ENCODE data around the gene CXCL1. TPM values are rescaled to one million over a fixed set of nuclear protein-coding genes. Genes with fewer than 3 reads are reported as not detected.
"Not testable (repeated sequence)": the region's sequence is repeated elsewhere in the genome, so short reads cannot be mapped to it uniquely, and the experiment has no call there.

Gene CXCL1
- total and polyA plus RNA-seq, 7 donors: 0.26 to 4.2 (median 1.6) TPM

DNA sequence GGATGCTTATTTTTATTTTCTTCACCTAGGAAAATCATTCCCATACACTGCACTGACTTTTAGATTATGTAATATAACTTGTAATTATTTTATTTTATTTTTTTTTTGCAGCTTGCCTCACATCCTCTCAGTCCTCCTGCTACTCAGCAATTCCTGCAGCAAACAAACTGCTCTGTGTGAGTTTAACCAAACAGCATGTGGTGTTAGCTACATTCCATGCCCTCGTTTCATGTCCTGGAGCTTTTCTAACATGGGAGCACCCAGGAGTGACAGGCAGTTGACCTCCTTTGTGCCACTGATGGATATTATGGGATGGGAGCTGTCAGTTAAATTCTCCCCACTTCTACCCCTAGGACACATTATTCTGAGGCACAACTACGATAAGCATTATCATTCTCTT lies 24.8 kb downstream of the CXCL1 start:
- Histone ChIP-seq H3K4me1 (no peaks in the 10 kb centered on the region), H3K27ac (no peak overlapping the region), H3K36me3 (ENCODE audit: insufficient read depth in 1 of 2, low read depth in 1 of 2) (no peaks in the 10 kb centered on the region), H3K9me3 (no peaks in the 10 kb centered on the region), H3K4me3 (no peak overlapping the region), H3K27me3 (ENCODE audit: insufficient read depth in 3 of 3, low read length in 2 of 3) (no peaks in the 10 kb centered on the region)
- no peak for ATAC-seq
- WGBS, 3 donors: 45 to 52% (median 46%) methylated on average over 2 of the region's 2 CpGs
- intact Hi-C loops (cut with DNase I): no loop called here
- no peak for DNase-seq
- TF ChIP-seq, protein P1, sequence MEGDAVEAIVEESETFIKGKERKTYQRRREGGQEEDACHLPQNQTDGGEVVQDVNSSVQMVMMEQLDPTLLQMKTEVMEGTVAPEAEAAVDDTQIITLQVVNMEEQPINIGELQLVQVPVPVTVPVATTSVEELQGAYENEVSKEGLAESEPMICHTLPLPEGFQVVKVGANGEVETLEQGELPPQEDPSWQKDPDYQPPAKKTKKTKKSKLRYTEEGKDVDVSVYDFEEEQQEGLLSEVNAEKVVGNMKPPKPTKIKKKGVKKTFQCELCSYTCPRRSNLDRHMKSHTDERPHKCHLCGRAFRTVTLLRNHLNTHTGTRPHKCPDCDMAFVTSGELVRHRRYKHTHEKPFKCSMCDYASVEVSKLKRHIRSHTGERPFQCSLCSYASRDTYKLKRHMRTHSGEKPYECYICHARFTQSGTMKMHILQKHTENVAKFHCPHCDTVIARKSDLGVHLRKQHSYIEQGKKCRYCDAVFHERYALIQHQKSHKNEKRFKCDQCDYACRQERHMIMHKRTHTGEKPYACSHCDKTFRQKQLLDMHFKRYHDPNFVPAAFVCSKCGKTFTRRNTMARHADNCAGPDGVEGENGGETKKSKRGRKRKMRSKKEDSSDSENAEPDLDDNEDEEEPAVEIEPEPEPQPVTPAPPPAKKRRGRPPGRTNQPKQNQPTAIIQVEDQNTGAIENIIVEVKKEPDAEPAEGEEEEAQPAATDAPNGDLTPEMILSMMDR (IDR thresholded peaks at IDR 0.05): no peak

DNA sequence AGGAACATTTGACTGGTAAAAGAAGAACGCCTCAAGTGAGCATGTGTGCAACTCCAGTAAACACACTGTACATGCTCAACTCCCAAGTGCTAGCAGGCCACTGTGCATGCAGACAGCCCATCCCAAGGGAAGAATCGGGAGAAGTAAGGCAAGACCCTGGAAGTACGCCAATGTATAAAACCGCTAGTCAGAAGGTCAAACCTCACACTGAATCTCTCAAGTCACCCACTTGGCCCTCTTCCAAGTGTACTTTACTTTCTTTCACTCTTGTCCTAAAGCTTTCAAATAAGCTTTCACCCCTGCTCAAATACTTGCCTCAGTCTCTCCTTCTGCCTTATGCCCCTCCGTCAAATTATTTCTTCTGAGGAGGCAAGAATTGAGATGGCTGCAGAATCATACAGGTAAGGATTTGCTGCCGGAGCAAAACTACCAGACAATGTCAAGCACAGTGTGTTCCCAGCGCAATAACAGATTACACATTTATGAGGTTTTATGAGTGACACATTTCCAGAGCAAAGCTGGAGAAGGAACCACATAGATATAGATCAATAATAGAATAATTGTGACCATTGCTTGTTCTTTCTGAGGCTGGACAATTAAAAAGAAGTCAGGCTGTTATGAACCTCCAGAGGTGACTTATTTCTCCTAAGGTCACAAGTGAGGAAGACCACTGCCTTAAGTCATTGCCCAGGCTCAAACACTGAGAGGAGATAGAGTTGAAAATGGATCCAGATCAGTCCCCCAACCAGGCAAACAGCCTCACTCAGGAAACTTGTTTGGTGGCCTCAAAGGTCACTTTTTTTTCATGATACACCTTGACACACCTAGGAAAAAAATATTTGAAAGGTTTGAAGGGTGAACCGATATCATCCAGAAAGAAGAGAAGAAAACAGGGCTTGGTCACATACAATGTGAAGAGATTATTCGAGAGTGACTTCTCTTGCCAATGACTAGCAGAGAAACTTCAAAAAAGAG lies 26.3 kb downstream of the CXCL1 start:
- H3K27ac ChIP-seq: no peak overlapping the region
- no peaks in the 10 kb centered on the region for H3K4me1 ChIP-seq
- H3K4me3 ChIP-seq: no peak overlapping the region
- TF ChIP-seq, protein P1 (IDR thresholded peaks at IDR 0.05): no peak
- H3K9me3 ChIP-seq: no peaks in the 10 kb centered on the region
- 75 to 80% (median 77%) methylated on average over 9 of the region's 9 CpGs for WGBS, 3 donors
- ATAC-seq: no peak
- no peaks in the 10 kb centered on the region for H3K27me3 ChIP-seq (ENCODE audit: insufficient read depth in 3 of 3, low read length in 2 of 3)
- no peak for DNase-seq
- intact Hi-C loops (cut with DNase I): no loop called here
- no peaks in the 10 kb centered on the region for H3K36me3 ChIP-seq (ENCODE audit: insufficient read depth in 1 of 2, low read depth in 1 of 2)

DNA sequence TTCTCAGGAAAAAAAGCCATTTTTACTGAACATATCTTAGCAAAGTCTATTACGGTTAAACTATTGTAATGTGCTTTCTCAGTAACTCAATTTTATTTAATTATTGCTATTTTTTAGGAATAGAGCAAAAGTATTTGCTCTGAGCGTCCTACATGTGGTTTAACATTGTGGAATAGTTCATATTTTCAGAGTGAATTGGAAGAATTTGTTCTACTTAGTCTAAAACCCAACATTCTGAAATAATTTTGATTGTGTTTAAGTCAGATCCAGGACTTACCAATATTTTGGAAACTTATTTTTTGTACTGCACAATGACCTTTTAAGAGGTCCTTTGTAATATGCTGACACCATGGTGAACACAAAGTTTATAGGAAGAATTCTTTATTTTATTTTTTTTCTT lies 27.2 kb downstream of the CXCL1 start:
- TF ChIP-seq, protein P1 (IDR thresholded peaks at IDR 0.05): no peak
- no peaks in the 10 kb centered on the region for H3K36me3 ChIP-seq (ENCODE audit: insufficient read depth in 1 of 2, low read depth in 1 of 2)
- no peaks in the 10 kb centered on the region for H3K27me3 ChIP-seq (ENCODE audit: insufficient read depth in 3 of 3, low read length in 2 of 3)
- ATAC-seq: no peak
- intact Hi-C loops (cut with DNase I): no loop called here
- no peak overlapping the region for H3K4me3 ChIP-seq
- 92 to 94% (median 93%) methylated on average over 2 of the region's 2 CpGs for WGBS, 3 donors
- no peaks in the 10 kb centered on the region for H3K4me1 ChIP-seq
- no peaks in the 10 kb centered on the region for H3K9me3 ChIP-seq
- no peak for DNase-seq
- no peak overlapping the region for H3K27ac ChIP-seq

DNA sequence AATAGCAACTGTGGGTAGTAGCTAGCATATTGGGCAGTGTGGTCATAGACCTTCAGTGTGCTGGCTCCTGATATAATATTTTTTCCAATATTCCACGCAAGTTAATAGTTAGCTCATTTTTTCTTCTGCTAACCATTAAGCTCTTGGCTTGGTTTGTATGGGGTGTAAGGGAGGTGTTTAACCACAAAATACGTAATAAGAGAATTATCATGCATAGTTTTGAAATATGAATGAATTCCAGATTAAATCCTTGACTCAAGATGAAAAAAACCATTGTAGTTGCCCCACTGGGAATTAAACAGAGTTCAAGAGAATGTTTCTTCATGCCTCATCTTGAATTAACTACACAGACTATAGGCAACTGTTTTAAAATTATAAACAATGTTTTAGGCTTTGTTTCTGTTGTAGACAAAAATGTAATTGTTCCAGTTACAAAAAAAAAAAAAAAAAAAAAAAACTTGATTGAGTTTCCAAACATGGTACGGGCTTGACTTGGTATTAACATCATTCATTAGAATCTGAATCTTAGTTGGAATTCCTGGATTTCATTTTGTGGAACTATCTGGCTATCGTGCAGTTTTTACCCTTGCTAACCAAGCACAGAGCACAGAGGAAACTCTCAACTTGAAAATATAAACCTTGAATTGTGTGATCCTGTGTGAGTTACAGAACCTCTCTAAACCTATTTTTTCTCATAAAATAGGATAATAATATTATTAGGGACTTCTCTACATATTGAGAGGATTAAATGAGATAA lies 28.4 kb downstream of the CXCL1 start:
- intact Hi-C loops (cut with DNase I): no loop called here
- H3K9me3 ChIP-seq: no peaks in the 10 kb centered on the region
- TF ChIP-seq, protein P1 (IDR thresholded peaks at IDR 0.05): no peak
- H3K27ac ChIP-seq: no peak overlapping the region
- H3K4me3 ChIP-seq: no peak overlapping the region
- WGBS, 3 donors: 14 to 28% (median 18%) methylated on average over 4 of the region's 4 CpGs
- ATAC-seq (no peak), DNase-seq (no peak)
- H3K36me3 ChIP-seq (ENCODE audit: insufficient read depth in 1 of 2, low read depth in 1 of 2): no peaks in the 10 kb centered on the region
- no peaks in the 10 kb centered on the region for H3K27me3 ChIP-seq (ENCODE audit: insufficient read depth in 3 of 3, low read length in 2 of 3)
- no peaks in the 10 kb centered on the region for H3K4me1 ChIP-seq

DNA sequence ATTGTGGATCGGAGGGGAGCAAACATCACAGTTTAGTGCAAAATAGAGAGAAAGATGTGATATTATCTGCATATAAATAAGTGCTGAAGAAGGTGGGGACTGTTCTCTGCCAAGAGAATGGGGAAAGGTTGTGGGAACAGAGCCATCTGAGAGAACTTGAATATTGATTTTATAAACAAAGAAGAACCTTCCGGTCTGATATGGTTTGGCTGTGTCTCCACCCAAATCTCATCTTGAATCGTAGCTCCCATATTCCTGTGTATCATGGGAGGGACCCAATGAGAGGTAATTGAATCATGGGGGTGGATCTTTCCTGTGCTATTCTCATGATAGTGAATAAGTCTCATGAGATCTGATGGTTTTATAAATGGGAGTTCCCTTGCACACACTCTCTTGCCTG lies 30.1 kb downstream of the CXCL1 start:
- H3K27me3 ChIP-seq (ENCODE audit: insufficient read depth in 3 of 3, low read length in 2 of 3); H3K4me3 ChIP-seq; H3K9me3 ChIP-seq; H3K4me1 ChIP-seq; intact Hi-C loops (cut with DNase I); H3K36me3 ChIP-seq (ENCODE audit: insufficient read depth in 1 of 2, low read depth in 1 of 2); ATAC-seq; DNase-seq; H3K27ac ChIP-seq: not testable (repeated sequence)
- 80 to 91% (median 81%) methylated on average over 3 of the region's 3 CpGs for WGBS, 3 donors
